Measurements from ENCODE around the gene FIBIN.

The FIBIN gene

DNA sequence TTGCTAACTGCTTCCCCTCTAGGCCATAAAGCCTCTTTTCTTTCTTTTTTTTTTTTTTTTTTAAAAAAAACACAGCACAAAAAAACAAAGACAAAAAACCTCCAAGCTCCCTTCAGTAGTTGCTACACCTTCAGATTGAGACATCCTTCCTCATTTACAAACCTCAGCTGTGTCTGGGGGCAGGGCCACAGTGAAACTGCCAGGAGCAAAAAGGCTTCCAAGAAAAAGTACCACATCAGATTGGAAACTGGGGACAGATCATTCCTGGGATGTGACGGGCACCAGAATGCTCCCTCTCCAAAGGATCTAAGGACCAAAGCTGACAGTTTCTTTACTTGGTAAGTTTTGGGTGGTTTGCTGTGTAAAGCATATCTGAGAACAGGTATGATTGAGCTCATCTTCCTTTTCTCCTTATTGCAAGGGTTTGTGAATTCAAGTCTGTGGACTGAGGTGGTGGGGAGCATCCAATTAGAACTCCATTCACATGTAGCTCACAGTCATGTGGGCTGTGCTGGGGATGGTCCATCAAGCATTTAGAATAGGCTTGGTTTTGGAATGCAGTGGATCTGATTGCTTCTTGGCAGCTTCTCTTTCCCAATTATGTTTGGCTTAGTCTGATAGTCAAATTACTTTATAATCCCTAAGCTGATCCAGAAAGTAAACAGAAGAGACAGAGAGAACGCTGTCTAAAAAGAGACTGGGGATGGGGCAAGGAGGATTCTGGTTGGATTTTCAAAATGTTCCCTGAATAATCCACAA lies 47.4 kb downstream of the FIBIN start:
- no peak overlapping the region for H3K4me3 Mint-ChIP-seq
- H3K27ac Mint-ChIP-seq (ENCODE audit: low read depth): no peak overlapping the region
- no peaks in the 10 kb centered on the region for H3K4me1 Mint-ChIP-seq
- H3K27me3 Mint-ChIP-seq: no peaks in the 10 kb centered on the region
- H3K36me3 Mint-ChIP-seq (ENCODE audit: insufficient read depth): no peaks in the 10 kb centered on the region
- DNase-seq (ENCODE audit: low spot score in 2 of 2) (no peak), ATAC-seq (replicated peaks; ENCODE audit: extremely low read depth, poor library complexity, severe bottlenecking) (no peak)
- H3K9me3 Mint-ChIP-seq: peaks cover 17% of the 10 kb centered on the region

Measured in central memory CD8-positive, alpha-beta T cell (primary cell).